K562 (cell line): ENCODE results near the gene DIP2B. TPM values are rescaled to one million over a fixed set of nuclear protein-coding genes. Genes with fewer than 3 reads are reported as not detected.

ENCODE experiments used
- CCAR2 ChIP-seq: fragments of 200-400 bp; formaldehyde crosslinking; IDR thresholded peaks from 2 replicates; pipeline ENCODE4 v1.6.1; 2017; ENCODE audit warnings: mild to moderate bottlenecking, low read depth, low read length
- CTBP1 ChIP-seq: fragments of 450-650 bp; IDR thresholded peaks from 2 replicates; pipeline ENCODE4 v1.6.1; 2016; ENCODE audit warnings: borderline replicate concordance
- MGA ChIP-seq: fragments of 450-650 bp; IDR thresholded peaks from 2 replicates; pipeline ENCODE4 v1.6.1; 2016; ENCODE audit warnings: mild to moderate bottlenecking, moderate library complexity
- NFXL1 ChIP-seq: fragments of 450-650 bp; formaldehyde crosslinking; IDR thresholded peaks from 2 replicates; pipeline ENCODE4 v1.4.0; 2021; ENCODE audit warnings: mild to moderate bottlenecking
- NR2C1 ChIP-seq, 2 experiments: fragments of 450-650 bp; IDR thresholded peaks; 2 replicates each; pipeline ENCODE4 v1.6.1; 2017; ENCODE audit warnings: mild to moderate bottlenecking in 2 of 2, antibody characterized with exemption in 1 of 2, inconsistent platforms in 1 of 2, missing compliant biosample characterization in 1 of 2, missing genetic modification characterization in 1 of 2
- RBFOX2 ChIP-seq: fragments of 200-400 bp; formaldehyde crosslinking; IDR thresholded peaks from 2 replicates; pipeline ENCODE4 v1.6.1; 2017; ENCODE audit warnings: low read depth, mild to moderate bottlenecking, low read length, moderate library complexity
- RUNX1 ChIP-seq: sonication (generic); IDR thresholded peaks from 2 replicates; pipeline ENCODE4 v1.6.1; 2016; ENCODE audit warnings: antibody characterized with exemption, low read depth
- ZBTB1 ChIP-seq: sonication (generic); formaldehyde crosslinking; IDR thresholded peaks from 2 replicates; pipeline ENCODE4 v1.8.1; 2023; ENCODE audit warnings: missing genetic modification reagents, low read depth, mild to moderate bottlenecking, borderline replicate concordance
- ZFX ChIP-seq: sonication (generic); formaldehyde crosslinking; IDR thresholded peaks from 2 replicates; pipeline ENCODE4 v1.8.0; 2022; ENCODE audit warnings: mild to moderate bottlenecking, missing genetic modification reagents, moderate library complexity
- ZNF592 ChIP-seq: fragments of 450-650 bp; IDR thresholded peaks from 2 replicates; pipeline ENCODE4 v1.6.1; 2017; ENCODE audit warnings: antibody characterized with exemption, mild to moderate bottlenecking
- polyA plus RNA-seq, 8 experiments: library from polyadenylated mRNA; depleted of rRNA in 4 of 8; stranded (reverse) in 5 of 8; unstranded in 3 of 8; fragments of >200 nt; fragmentation: Nextera tagmentation in 2 of 8; fragmentation: Illumina TruSeq in 1 of 8; extraction: Ambion mirVana in 2 of 8; extraction: Trizol in 1 of 8; gene quantifications; 2 replicates each; pipeline versions ENCODE4 v1.2.1 to v1.2.3, GENCODE V29; 2011 to 2014; ENCODE audit warnings: inconsistent platforms in 1 of 8, missing spikeins in 1 of 8
- total RNA-seq, 7 experiments: library from RNA; depleted of rRNA in 6 of 7; stranded (reverse); fragments of >200 nt in 6 of 7; fragmentation: Illumina TruSeq in 2 of 7; extraction: Trizol in 2 of 7; gene quantifications; 2 replicates each; pipeline versions ENCODE4 v1.2.1 to v1.2.3, GENCODE V29; 2011 to 2021; ENCODE audit warnings: low replicate concordance in 1 of 7

The DIP2B gene
- total and polyA plus RNA-seq, 9 of the 15 experiments (the other 6 are each of a cell fraction or from before 2014, with no cell fraction given) = 4.6 to 26.1 (median 18.8) TPM

DNA sequence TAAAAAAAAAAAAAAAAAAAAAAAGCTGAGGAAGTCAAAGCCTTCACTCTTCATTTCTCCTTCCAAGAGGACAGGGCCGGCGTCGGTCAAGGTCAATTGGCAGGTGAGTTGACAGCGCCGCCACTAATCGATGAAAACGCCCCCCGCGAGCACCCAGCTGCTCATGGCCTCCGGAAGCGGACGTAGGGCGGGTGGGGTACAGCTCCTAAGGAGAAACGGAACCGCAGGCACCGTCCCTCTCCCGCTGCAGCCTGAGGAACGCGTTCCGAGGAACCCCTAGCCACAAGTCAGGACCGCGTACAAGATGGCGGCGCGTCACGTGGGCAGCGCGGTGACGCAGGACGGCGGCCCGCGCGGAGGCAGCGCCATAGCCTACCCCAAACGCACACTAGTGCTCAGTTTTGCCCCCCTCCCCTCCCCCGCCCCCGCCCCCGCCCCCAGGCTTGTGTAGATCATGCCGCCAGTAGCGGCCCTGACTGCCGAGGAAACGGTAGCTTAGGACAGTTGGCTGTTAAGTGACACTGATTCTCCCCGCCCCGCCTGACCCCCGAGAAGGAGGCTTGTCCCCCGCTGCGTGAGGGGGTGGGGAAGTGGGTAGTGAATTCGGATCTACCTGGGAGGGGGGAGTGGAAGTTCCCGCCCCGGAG, 259.0 kb downstream of the DIP2B start, which contains the start of gene ATF1 (continued):
- TF ChIP-seq MGA = peak; percentile 88
- TF ChIP-seq RBFOX2 = peak; percentile 88
- no peak for TF ChIP-seq CCAR2
- TF ChIP-seq ZNF592 = peak; percentile 52
- no peak for TF ChIP-seq RUNX1
- TF ChIP-seq NR2C1 (IDR thresholded peaks at IDR 0.05) = no peak
- TF ChIP-seq NR2C1 (tag; IDR thresholded peaks at IDR 0.05) = 0 out of 2 replicates have a peak, but pooled peaks have one; percentile 40
- no peak for TF ChIP-seq NFXL1 (CRISPR knock-in tag)
- peak; percentile 92 for TF ChIP-seq ZBTB1
- TF ChIP-seq ZFX (CRISPR knock-in tag) = peak; percentile 76
- peak; percentile 61; the same call in 1 of the 2 replicates for TF ChIP-seq CTBP1
